ENCODE data around the gene ATP1A1. TPM values are rescaled to one million over a fixed set of nuclear protein-coding genes. Genes with fewer than 3 reads are reported as not detected.

The ATP1A1 gene
- total and polyA plus RNA-seq, 2 donors (not counting 3 experiments of a cell fraction or from before 2014, with no cell fraction given), result 263 to 325 TPM

DNA sequence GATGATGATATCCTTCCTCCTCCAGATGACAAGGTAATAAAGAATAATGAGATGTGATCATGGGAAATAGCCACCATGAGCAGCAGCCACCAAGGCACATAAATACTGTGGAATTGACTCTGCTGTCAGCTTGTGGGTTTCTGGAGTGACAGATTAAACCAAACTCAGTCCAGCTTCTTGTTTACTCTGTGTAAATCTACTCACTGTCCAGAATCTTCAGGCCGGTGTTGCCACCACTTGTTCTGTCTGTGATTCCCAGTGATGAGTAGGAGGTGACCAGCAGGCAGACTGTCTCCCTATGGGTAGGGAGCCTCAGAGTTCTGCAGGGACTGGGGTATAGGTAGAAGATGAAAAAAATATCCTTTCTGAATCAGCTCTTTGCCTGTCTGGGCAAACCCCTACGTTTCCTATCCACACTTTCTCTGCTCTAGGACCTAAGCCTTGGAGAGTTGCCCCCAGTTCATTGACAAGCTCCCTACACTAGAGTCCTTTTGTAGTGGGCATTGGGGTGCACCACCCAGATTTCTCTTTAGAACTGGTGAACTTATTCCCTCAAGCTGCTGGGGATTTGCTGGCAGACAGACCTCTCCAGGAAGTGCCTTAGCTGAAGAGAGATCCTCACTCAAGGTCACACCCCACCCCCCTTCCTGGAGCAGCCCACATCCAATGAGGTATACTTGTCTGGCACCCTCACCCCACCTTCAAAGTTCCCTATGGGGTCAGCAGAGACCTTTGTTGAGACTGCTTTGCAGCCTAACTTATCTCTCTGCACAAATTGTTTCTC is 47.6 kb downstream of the ATP1A1 start:
- dilution Hi-C loops (cut with MboI; ENCODE audit: extremely low pct_ligation_motif_present, low sequenced_read_pairs), result no loop called here
- FAIRE-seq, result no peak
- CTCF ChIA-PET, result interaction anchor here (0.6 to 7.5 kb wide), 5 partner anchors 14 to 281 kb away, joined by 3 to 65 read pairs (median 4); no protein-coding TSS in a partner anchor
- Histone ChIP-seq H3K79me2 (ENCODE audit: control insufficient read depth, insufficient read depth, low read length) (no peaks in the 10 kb centered on the region), H3K4me3 (replicated peaks in 1 of 3; ENCODE audit: insufficient read depth in 1 of 3, low read depth in 1 of 3, low read length in 3 of 3) (no peak overlapping the region), H3K9me1 (replicated peaks; ENCODE audit: control insufficient read depth, extremely low read depth, insufficient read depth, low read length) (no peaks in the 10 kb centered on the region), H3K27me3 (ENCODE audit: control insufficient read depth in 2 of 2, insufficient read depth in 2 of 2, low read length in 2 of 2) (peaks cover 4 to 11% of the 10 kb centered on the region in 2 experiments), H4K20me1 (replicated peaks; ENCODE audit: control insufficient read depth, extremely low read depth, insufficient read depth, low read length) (no peaks in the 10 kb centered on the region), H3K27ac (ENCODE audit: insufficient read depth, low read depth, low read length) (no peak overlapping the region), H3K9me3 (replicated peaks; ENCODE audit: control insufficient read depth, insufficient read depth, low read length) (no peaks in the 10 kb centered on the region), H3K36me3 (ENCODE audit: control insufficient read depth in 2 of 2, extremely low read depth in 1 of 2, insufficient read depth in 2 of 2, low read length in 2 of 2) (no peaks in the 10 kb centered on the region), H2AFZ (ENCODE audit: low read depth, low read length) (no peak overlapping the region), H3K4me2 (ENCODE audit: insufficient read depth, low read length) (no peak overlapping the region), H3K4me1 (ENCODE audit: control insufficient read depth, extremely low read depth, insufficient read depth, low read length) (peaks cover 11% of the 10 kb centered on the region), H3K9ac (replicated peaks; ENCODE audit: extremely low read depth, insufficient read depth, low read length) (no peak overlapping the region)
- TF ChIP-seq MYC (IDR thresholded peaks at IDR 0.05; ENCODE audit: low read depth, low read length), result no peak
- no peak for TF ChIP-seq JUN (IDR thresholded peaks at IDR 0.05; ENCODE audit: borderline replicate concordance, insufficient read depth, insufficient read length, low read depth)
- no peak for TF ChIP-seq POLR2AphosphoS5 (IDR thresholded peaks at IDR 0.05; ENCODE audit: insufficient read depth, low read depth, low read length)
- intact Hi-C loops (cut with micrococcal nuclease), result no loop called here
- no TSS peak for BruUV-seq (replicated peaks)
- POLR2A ChIA-PET, result no interaction called here
- no peak for DNase-seq (ENCODE audit: low read depth, low spot score)

DNA sequence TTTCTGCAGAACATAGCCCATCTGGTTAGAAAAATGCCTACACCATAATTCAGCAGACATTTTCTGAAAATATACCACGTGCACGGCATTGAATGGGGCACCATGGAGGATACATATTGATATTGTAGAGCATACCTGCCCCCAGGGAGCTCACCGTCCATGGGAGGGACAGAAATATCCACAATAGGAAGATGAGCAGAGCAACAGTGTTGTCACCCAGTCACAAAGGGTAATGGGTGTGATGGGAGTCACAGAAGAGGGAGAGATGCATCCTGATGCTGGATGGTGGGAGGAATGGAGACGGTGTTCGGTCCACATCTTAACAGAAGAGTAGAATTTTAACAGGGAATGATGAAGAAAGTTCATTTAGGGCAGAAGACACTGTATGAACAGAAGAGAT is 51.4 kb downstream of the ATP1A1 start:
- Histone ChIP-seq H2AFZ (ENCODE audit: low read depth, low read length) (no peak overlapping the region), H3K9me1 (replicated peaks; ENCODE audit: control insufficient read depth, extremely low read depth, insufficient read depth, low read length) (no peaks in the 10 kb centered on the region), H3K79me2 (ENCODE audit: control insufficient read depth, insufficient read depth, low read length) (no peaks in the 10 kb centered on the region), H3K36me3 (ENCODE audit: control insufficient read depth in 2 of 2, extremely low read depth in 1 of 2, insufficient read depth in 2 of 2, low read length in 2 of 2) (no peaks in the 10 kb centered on the region), H4K20me1 (replicated peaks; ENCODE audit: control insufficient read depth, extremely low read depth, insufficient read depth, low read length) (no peaks in the 10 kb centered on the region), H3K9ac (replicated peaks; ENCODE audit: extremely low read depth, insufficient read depth, low read length) (no peak overlapping the region), H3K9me3 (replicated peaks; ENCODE audit: control insufficient read depth, insufficient read depth, low read length) (no peaks in the 10 kb centered on the region), H3K27me3 (ENCODE audit: control insufficient read depth in 2 of 2, insufficient read depth in 2 of 2, low read length in 2 of 2) (peaks cover 4 to 11% of the 10 kb centered on the region in 2 experiments), H3K4me1 (ENCODE audit: control insufficient read depth, extremely low read depth, insufficient read depth, low read length) (no peaks in the 10 kb centered on the region), H3K4me3 (replicated peaks in 1 of 3; ENCODE audit: insufficient read depth in 1 of 3, low read depth in 1 of 3, low read length in 3 of 3) (no peak overlapping the region), H3K4me2 (ENCODE audit: insufficient read depth, low read length) (no peak overlapping the region), H3K27ac (ENCODE audit: insufficient read depth, low read depth, low read length) (no peak overlapping the region)
- BruUV-seq (replicated peaks), result no TSS peak
- dilution Hi-C loops (cut with MboI; ENCODE audit: extremely low pct_ligation_motif_present, low sequenced_read_pairs) (no loop called here), intact Hi-C loops (cut with micrococcal nuclease) (no loop called here)
- CTCF ChIA-PET, result no interaction called here
- DNase-seq (ENCODE audit: low read depth, low spot score), result no peak
- POLR2A ChIA-PET, result no interaction called here
- no peak for FAIRE-seq
- TF ChIP-seq MYC (IDR thresholded peaks at IDR 0.05; ENCODE audit: low read depth, low read length), result no peak
- TF ChIP-seq POLR2A (IDR thresholded peaks at IDR 0.05; ENCODE audit: low read depth, low read length), result no peak
- TF ChIP-seq, protein P1, sequence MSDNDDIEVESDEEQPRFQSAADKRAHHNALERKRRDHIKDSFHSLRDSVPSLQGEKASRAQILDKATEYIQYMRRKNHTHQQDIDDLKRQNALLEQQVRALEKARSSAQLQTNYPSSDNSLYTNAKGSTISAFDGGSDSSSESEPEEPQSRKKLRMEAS (IDR thresholded peaks at IDR 0.05; ENCODE audit: insufficient read depth, insufficient read length), result no peak
- TF ChIP-seq JUN (IDR thresholded peaks at IDR 0.05; ENCODE audit: borderline replicate concordance, insufficient read depth, insufficient read length, low read depth), result no peak
- TF ChIP-seq FOS (IDR thresholded peaks at IDR 0.05; ENCODE audit: borderline replicate concordance, insufficient read depth, low read length), result no peak
- TF ChIP-seq POLR2AphosphoS5 (IDR thresholded peaks at IDR 0.05; ENCODE audit: insufficient read depth, low read depth, low read length), result no peak
- TF ChIP-seq GATA2 (IDR thresholded peaks at IDR 0.05; ENCODE audit: insufficient read depth, insufficient read length, low read depth, low read length), result no peak
- TF ChIP-seq CTCF (IDR thresholded peaks at IDR 0.05; ENCODE audit: extremely low read depth in 1 of 2, insufficient read depth in 1 of 2, low read depth in 1 of 2, low read length in 2 of 2), result no peak
- no peak for TF ChIP-seq EZH2 (IDR thresholded peaks at IDR 0.05; ENCODE audit: borderline replicate concordance, low read depth, low read length, severe bottlenecking)
